Fibroblast of villous mesenchyme (primary cell): Measurements from ENCODE around the gene SRC. TPM values are rescaled to one million over a fixed set of nuclear protein-coding genes. Genes with fewer than 3 reads are reported as not detected.

Experiments
- DNase-seq: peaks from one replicate; pipeline ENCODE4 v3.0.0-alpha.2; 2010; ENCODE audit warnings: low read depth
- H3K4me3 ChIP-seq: 2 replicates; pipeline ENCODE4 v1.5.1; 2011; ENCODE audit warnings: low read depth, mild to moderate bottlenecking, low read length
- total RNA-seq: library from RNA; depleted of rRNA; stranded (reverse); fragments of >200 nt; gene quantifications from 2 replicates; pipeline ENCODE4 v1.2.3, GENCODE V29; 2012
- TF ChIP-seq, protein P1 (sequence below): IDR thresholded peaks from 2 replicates; pipeline ENCODE4 v1.5.1; 2012; ENCODE audit warnings: low read depth, mild to moderate bottlenecking, low read length; ENCODE audit not compliant: insufficient read depth

Gene SRC
- total RNA-seq, 1 donor = 20.3 TPM

DNA sequence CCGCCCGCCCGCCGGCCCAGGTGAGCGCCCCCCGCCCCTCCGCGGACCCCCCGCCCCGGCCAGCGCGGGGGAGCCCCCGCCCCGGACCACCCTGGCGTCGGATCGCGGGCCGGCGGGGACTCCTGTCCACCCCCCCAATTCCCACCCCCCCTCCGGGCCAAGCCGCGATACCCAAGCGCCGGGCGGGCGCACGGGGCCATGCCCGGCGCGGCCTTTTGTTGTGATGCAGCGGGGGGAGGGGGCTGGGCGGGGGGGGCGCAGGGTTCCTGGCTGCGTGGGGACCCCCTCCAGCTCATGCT is 245 bp downstream of the SRC start:
- TF ChIP-seq, protein P1, sequence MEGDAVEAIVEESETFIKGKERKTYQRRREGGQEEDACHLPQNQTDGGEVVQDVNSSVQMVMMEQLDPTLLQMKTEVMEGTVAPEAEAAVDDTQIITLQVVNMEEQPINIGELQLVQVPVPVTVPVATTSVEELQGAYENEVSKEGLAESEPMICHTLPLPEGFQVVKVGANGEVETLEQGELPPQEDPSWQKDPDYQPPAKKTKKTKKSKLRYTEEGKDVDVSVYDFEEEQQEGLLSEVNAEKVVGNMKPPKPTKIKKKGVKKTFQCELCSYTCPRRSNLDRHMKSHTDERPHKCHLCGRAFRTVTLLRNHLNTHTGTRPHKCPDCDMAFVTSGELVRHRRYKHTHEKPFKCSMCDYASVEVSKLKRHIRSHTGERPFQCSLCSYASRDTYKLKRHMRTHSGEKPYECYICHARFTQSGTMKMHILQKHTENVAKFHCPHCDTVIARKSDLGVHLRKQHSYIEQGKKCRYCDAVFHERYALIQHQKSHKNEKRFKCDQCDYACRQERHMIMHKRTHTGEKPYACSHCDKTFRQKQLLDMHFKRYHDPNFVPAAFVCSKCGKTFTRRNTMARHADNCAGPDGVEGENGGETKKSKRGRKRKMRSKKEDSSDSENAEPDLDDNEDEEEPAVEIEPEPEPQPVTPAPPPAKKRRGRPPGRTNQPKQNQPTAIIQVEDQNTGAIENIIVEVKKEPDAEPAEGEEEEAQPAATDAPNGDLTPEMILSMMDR = no peak
- peak; percentile 10 for DNase-seq
- peak overlapping the region; percentile 66 for H3K4me3 ChIP-seq

DNA sequence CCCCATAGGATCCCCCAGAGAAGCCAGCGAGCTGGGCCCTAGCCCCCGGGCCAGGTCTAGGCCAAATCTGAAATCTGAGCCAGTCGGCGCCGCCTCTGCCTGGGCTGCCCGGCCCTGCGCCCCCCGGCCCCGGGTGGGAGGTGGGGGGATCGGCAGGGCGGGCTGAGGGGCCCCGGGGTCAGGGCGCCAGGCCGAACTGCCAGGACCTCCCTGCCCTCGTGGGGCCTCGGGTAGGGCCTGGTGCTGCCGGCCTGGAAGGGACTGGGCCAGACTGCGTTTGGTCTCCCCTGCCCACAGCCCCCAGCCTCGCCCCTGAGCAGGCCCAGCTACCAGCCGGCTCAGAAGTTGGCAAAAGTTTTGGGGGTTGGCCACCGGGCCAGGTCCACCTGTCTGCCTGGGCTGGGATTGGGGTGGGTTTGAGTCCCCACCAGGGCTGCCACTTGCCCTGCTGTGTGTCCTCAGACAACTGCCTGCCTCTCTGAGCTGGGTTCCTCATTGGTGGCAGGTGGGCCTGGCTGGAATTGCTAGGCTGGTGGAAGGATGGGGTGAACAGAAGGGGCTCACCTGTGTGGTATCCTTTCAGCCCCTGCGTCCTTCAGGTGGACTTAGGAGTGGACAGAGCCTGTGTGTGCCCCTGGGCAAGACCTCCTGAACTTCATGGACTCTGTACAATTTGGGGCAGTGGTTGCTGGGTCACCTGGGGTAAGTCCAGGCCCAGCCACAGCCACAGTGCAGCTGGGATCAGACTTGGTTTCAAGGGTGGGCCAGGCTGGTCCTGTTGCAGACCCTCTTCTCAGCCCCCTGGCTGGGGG is 801 bp downstream of the SRC start:
- DNase-seq = no peak
- TF ChIP-seq, protein P1 = no peak
- peak overlapping the region; percentile 66 for H3K4me3 ChIP-seq

DNA sequence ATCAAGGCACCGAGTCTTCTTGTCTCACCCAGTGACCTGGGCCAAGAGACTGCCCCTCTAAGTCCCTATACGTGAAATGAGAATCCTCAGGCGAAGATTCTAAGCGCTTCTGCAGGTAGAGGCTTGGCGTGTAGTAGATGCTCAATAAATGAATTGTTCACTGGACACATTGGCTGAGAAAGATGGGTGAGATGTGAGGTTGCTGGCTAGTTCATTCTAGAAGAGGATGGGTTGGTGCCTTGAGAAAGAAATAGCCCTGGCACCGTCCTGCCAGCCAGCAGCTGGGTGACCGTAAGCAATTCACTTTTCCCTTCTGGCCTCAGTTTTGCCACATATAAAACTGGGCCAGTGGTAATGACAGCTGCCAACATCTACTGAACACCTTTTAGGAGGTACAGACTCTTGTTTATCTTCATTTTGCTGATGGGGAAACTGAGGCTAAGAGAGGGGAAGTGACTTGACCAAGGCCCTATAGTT is 1.4 kb downstream of the SRC start:
- TF ChIP-seq, protein P1 = no peak
- peak overlapping the region; percentile 66 for H3K4me3 ChIP-seq
- DNase-seq = no peak

DNA sequence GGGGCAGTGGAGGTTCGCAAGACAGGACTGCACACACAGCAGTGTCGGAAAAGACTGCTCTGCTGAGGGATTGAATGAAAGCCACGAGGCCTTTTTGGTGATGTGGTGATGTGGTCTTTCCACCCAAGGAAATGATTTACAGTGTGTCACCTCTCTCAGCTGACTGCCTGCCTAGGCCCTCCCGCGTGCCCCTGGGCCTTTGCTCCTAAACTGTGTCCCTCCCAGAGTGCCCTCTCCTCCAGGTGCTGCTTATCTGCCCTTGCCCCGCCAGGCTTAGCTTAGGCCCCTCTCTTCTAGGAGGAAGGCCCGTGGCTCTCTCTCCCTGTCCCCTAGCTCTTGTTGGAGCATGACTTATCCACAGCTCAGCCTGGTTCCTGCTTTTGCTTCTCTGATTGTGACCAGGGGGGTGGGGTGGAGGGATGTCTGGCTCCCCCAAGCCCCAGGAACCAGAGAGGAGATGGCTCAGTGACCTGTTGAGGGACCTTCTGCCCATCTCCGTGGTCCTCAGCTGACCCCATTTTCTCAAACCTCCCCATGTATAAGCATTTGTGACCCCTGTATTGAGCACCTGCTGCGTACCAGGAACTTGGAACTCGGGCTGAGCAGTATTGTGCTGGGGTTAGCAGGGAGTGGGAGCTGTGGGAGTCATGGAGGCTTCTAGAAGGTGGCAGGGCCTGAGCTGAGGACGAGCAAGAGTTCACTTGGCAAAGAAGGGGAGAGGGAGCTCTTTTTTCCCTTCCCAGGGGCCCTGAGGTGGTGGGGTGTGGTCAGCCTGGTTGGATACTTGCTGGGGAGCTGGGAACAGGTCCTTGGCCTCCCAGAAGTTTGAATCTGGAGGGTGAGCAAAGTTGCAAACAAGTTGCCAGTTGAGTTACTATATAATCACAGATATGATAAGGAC is 2.2 kb downstream of the SRC start:
- TF ChIP-seq, protein P1 = no peak
- DNase-seq = no peak

DNA sequence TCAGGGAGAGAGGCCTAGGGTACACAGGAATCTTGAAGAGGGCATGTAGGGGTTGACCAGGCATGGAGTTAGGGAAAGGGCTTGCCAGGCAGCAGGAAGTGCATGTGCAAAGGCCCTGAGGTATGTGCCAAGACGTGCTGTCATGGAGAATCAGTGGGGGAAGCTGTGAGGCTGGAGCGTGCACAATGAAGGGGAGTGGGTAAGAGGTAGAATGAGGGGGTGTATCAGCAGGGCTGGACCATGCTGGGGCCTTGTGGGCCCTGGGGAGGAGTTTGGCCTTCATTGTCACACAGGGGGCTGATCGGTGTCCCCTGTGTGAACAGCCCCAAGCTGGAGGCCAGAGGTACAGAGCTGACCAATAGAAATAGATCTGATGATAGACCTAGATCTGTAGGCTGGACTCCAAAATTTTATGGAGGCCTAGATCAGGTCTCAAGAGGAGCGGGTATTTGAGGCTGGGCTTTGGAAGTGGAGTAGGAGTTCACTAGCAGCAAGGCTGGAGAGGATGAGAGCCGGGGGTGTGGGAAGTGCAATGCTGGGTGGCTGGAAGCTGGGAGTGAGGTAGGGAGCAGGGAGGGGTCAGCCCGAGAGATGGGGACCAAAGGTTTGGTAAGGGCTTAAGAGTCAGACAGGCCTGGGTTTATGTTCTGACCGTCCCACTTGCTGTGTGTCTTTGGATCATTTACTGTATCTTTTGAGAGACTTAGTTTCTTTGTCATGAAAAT is 3.0 kb downstream of the SRC start:
- H3K4me3 ChIP-seq = no peak overlapping the region
- no peak for DNase-seq
- TF ChIP-seq, protein P1 = no peak

More for the DNA sequence above, 2.2 kb downstream of the SRC start:
- H3K4me3 ChIP-seq = no peak overlapping the region

DNA sequence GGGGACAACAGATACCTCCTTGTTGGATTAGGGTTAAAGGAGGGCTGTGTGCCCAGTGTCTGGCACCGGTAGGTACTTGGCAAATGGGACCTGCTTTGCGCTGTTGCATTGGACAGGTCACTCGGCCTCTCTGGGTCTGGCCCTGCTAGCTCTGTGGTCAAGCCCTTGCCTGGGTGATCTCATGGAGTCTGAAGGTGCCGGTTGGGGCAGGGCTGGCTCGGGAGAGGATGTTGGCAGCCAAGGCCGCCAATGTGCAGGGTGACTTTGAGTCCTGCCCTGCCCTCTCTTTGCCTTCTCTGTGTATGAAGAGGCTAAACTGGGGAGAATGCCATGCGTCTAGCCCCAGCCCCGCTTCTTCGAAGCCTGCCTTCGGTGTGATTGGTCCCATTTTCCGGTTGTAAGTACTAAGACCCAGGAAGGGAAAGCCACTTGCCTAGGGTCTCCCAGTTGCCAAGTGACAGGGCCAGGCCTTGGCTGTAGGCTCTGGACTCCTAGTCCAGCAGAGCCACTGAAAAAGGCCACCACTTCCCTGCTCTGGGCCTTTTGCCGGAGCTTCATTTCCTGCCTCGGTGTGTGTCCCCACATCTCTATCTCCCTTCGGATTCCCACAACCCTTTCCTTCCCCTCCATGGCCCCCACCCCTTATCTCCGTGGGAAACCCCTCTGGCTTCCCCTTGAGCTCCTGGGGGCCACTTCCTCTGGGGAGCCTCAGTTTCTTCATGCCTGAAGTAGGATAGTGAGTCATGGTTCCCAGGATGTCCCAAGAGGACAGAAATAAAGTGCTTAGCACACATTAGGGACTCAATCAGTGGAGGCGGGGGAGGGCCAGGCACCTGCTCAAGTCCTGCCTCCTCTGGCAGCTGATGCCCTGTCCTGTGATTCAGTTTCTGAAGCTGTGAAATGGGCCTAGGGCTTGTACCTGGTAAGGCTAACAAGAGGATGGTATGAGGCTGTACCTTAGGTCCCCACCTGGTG is 3.9 kb downstream of the SRC start:
- H3K4me3 ChIP-seq = no peak overlapping the region
- DNase-seq = peak; percentile 27
- TF ChIP-seq, protein P1 = no peak
